IPS-15b (cell line): ENCODE data around the gene KCTD4.
"Not testable (repeated sequence)": the region's sequence is repeated elsewhere in the genome, so short reads cannot be mapped to it uniquely, and the experiment has no call there.

Experiments used
- H3K27me3 ChIP-seq: one replicate; pipeline ENCODE4 v1.6.1; 2013; ENCODE audit warnings: low read length; ENCODE audit not compliant: control insufficient read depth, insufficient read depth
- H3K36me3 ChIP-seq: one replicate; pipeline ENCODE4 v1.6.1; 2013; ENCODE audit warnings: low read length; ENCODE audit not compliant: control insufficient read depth, insufficient read depth
- H3K4me1 ChIP-seq: one replicate; pipeline ENCODE4 v1.6.1; 2013; ENCODE audit warnings: mild to moderate bottlenecking, low read length; ENCODE audit not compliant: control insufficient read depth, insufficient read depth
- H3K4me3 ChIP-seq: one replicate; pipeline ENCODE4 v1.5.1; 2013; ENCODE audit warnings: low read depth, low read length
- H3K9ac ChIP-seq: one replicate; pipeline ENCODE4 v1.6.1; 2013; ENCODE audit warnings: low read depth, mild to moderate bottlenecking, low read length
- H3K9me3 ChIP-seq: one replicate; pipeline ENCODE4 v1.6.1; 2013; ENCODE audit warnings: mild to moderate bottlenecking, low read length; ENCODE audit not compliant: control insufficient read depth, insufficient read depth

Gene KCTD4

DNA sequence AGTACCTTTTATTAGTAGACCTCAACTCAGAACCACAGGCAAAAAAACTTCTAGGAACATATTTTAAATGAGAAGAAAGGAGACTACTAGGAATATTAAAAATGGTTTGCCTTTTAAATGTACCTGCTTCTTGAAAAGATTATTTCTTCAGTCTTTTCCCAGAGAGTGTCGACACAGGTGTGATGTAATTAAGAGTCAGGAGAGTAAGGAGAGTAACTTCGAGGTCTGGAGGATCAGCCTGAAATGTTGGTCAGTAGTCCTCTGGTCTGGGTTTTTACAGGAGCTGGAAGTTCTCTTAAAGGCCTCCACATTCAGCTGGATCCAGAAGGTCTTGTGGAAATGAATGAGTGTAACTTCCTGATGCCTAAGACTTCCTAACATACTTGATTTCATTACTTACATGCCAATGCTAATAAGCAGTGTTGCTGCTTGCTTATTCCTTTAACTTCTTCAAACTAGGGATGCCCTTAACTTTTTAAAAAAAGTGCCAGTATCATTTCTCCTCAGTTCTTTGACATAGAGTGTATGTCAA is at the start of gene KCTD4:
TSS of gene KCTD4 (minus strand) at position 345 of the 532 bp plus-strand sequence. CDS start 6,478 bp downstream, outside the sequence.
- H3K4me3 ChIP-seq = no peak within 1 kb of the TSS
- H3K4me1 ChIP-seq = no peaks in the 10 kb centered on the region
- H3K27me3 ChIP-seq = no peaks in the 10 kb centered on the region

DNA sequence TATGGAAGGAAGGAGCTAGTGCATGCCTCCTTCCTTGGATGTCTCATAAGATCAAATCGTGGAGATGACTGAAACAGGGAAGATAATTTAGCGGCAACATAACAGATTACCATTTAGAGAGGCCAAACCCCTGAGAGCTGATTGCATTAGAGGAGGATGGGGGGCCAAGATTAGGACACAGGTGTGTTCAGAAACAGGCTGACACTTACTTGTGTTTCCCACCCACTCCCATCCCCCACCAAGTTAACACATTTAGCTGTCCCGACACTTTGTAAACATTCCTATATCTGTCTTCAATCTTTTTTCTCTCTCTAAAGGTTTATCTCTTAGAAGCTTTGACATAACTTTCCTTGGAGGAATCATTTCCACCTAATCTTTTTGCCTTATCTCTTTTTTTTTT is 48.8 kb upstream of the KCTD4 start:
- Histone ChIP-seq H3K4me3 (no peak overlapping the region), H3K36me3 (no peaks in the 10 kb centered on the region), H3K9ac (no peak overlapping the region)

More for the DNA sequence above, at the start of gene KCTD4:
- no peaks in the 10 kb centered on the region for H3K36me3 ChIP-seq
- no peak within 1 kb of the TSS for H3K9ac ChIP-seq
- H3K9me3 ChIP-seq = no peaks in the 10 kb centered on the region

DNA sequence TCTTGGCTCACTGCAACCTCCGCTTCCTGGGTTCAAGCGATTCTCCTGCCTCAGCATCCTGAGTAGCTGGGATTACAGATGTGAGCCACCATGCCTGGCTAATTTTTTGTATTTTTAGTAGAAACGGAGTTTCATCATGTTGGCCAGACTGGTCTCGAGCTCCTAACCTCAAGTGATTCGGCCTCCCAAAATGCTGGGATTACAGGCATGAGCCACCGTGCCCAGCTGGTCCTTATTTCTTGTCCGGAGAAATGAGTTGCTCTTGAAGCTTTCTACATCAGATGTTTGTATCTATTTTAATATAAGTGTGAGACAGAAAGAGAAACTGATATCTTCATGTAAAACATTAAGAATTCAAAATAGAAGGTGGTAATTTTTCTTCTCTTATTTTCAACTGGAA is 43.9 kb upstream of the KCTD4 start:
- H3K27me3 ChIP-seq, H3K4me1 ChIP-seq, H3K9ac ChIP-seq, H3K4me3 ChIP-seq, H3K36me3 ChIP-seq, H3K9me3 ChIP-seq: not testable (repeated sequence)

More for the DNA sequence above, 48.8 kb upstream of the KCTD4 start:
- Histone ChIP-seq H3K9me3 (no peaks in the 10 kb centered on the region), H3K4me1 (no peaks in the 10 kb centered on the region), H3K27me3 (no peaks in the 10 kb centered on the region)

DNA sequence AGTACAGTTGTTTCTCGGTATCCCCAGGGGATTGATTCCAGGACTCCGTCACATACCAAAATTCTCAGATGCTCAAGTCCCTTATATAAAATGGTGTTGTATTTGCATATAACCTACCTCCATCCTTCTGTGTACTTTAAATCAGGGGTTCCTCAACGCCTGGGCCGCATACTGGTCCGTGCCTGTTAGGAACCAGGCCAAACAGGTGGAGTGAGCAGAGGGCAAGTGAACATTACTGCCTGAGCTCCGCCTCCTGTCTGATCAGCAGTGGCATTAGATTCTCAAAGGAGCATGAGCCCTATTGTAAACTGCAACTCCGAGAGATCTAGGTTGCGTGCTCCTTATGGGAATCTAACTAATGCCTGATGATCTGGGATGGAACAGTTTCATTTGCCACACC is 42.2 kb upstream of the KCTD4 start:
- Histone ChIP-seq H3K27me3 (no peaks in the 10 kb centered on the region), H3K9ac (no peak overlapping the region), H3K36me3 (no peaks in the 10 kb centered on the region), H3K4me1 (no peaks in the 10 kb centered on the region), H3K9me3 (no peaks in the 10 kb centered on the region), H3K4me3 (no peak overlapping the region)

DNA sequence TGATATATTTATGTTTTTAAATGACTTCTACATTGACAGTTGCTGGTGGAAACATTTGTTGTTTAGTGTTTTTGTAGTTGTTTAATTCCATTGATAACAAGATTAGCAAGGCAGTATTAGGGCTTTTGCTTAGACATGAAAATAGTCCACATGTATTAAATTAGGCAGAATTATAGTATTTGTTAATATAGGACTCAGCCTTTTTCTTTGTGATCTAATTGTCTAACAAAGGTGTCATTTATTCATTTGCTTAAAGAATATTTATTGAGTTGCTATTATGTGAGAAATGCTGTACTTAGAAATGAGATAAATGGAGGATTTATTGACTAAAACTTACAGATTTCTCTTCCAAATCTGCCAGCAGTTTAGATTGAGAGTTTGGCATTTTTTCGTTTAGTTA is 41.7 kb upstream of the KCTD4 start:
- no peaks in the 10 kb centered on the region for H3K27me3 ChIP-seq
- H3K9ac ChIP-seq = no peak overlapping the region
- H3K36me3 ChIP-seq = no peaks in the 10 kb centered on the region
- no peak overlapping the region for H3K4me3 ChIP-seq
- no peaks in the 10 kb centered on the region for H3K9me3 ChIP-seq
- H3K4me1 ChIP-seq = no peaks in the 10 kb centered on the region

DNA sequence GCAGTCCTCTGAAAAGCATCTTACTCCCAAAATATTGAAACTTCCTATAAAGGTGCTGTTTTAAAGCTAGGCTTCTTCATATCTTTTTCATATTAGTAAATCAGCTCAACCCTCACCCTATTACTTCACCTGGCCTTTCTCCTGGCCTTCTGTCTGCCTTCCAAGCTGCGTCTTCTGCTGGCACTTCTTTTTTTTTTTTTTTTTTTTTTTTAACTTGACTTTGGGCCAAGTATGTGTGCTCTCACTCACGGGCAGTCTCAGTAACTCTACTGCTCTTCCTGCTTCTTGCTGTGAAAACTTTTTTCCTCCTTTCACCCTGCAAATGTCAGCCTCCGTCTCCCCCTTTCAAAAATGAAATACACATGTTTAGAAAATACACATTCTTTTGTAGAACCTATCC is 41.2 kb upstream of the KCTD4 start:
- no peak overlapping the region for H3K4me3 ChIP-seq
- H3K9ac ChIP-seq = no peak overlapping the region
- H3K27me3 ChIP-seq = no peaks in the 10 kb centered on the region
- H3K9me3 ChIP-seq = no peaks in the 10 kb centered on the region
- H3K4me1 ChIP-seq = no peaks in the 10 kb centered on the region
- H3K36me3 ChIP-seq = no peaks in the 10 kb centered on the region

DNA sequence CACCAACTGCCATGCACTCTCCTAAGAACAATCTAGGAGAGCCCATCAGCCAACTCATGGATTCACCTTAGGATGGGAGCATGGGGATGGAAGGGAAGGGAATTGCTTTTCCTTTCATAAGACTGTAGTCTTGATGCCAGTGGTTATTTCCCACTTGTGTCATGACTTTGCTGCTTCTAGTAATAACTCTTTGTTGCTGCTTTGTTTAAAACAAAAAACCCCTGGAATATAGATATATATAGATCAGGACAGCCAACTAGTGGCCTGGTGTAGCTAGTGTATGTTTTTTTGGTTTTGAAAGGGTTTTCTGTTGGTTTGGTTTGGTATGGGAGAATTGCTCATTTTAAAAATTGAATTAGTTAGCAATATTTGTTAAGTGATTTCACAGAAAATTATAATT is 39.3 kb upstream of the KCTD4 start:
- no peaks in the 10 kb centered on the region for H3K36me3 ChIP-seq
- H3K4me3 ChIP-seq = no peak overlapping the region
- H3K27me3 ChIP-seq = no peaks in the 10 kb centered on the region
- H3K9ac ChIP-seq = no peak overlapping the region
- H3K9me3 ChIP-seq = no peaks in the 10 kb centered on the region
- no peaks in the 10 kb centered on the region for H3K4me1 ChIP-seq

DNA sequence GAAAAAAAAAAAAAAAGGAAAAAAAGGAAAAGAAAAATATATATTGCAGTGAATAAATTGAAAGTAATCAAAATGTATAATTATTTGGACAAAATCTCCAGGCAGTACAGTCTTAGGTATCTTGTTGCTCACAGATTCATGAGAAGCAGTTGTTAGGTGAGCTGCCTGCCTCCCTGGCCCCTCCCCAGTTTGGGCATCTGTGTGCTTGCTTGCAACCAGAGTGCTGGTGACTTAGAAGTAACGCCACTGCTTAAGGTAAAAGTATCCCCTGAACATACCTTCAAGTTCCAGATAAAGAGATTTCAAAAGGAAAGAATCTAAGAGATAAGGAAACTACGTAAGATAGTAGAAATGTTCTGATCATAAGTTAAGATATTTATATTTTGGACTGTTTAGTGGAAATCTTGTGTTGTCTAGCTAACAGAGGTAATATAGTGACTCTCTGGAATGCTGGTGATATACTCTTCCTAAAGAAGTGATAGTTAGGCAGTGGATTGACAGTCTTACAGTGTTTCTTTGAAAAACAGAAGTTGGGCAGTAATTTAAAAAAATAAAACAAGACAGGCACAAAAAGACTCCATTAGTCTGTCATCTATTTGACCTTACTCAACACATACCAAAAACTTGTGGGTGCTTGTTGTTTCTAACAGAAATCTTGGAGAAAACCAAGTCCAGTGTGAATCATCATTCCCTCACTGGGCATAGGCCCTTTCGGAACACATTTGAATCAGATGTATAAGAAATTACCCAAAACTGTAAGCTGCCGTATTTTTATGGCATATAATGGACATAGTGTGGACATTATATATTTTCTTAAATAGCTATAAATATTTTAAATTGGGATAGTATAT is 38.3 kb upstream of the KCTD4 start:
- H3K9ac ChIP-seq = no peak overlapping the region
- no peaks in the 10 kb centered on the region for H3K27me3 ChIP-seq
- no peaks in the 10 kb centered on the region for H3K36me3 ChIP-seq
- H3K9me3 ChIP-seq = no peaks in the 10 kb centered on the region
- no peaks in the 10 kb centered on the region for H3K4me1 ChIP-seq
- H3K4me3 ChIP-seq = no peak overlapping the region

DNA sequence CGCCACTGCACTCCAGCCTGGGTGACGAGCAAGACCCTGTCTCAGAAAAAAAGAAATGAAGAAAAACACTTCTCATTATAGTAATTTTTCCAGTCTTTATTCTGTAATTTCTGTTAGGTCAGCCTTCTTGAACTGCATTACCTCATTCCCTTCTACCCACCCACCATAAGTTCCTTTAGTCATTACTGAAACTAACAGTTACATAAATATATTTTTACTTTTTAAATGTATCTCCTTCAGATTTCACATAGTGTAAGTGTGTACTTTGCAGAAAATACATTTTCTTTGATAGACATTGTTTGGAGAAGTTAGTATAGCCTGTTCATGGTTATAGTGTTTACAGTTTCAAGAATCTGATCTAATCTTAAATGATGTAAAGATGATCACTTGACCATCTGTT is 31.7 kb upstream of the KCTD4 start:
- H3K4me3 ChIP-seq = no peak overlapping the region
- H3K4me1 ChIP-seq = no peaks in the 10 kb centered on the region
- H3K27me3 ChIP-seq = no peaks in the 10 kb centered on the region
- no peaks in the 10 kb centered on the region for H3K36me3 ChIP-seq
- H3K9me3 ChIP-seq = no peaks in the 10 kb centered on the region
- no peak overlapping the region for H3K9ac ChIP-seq

DNA sequence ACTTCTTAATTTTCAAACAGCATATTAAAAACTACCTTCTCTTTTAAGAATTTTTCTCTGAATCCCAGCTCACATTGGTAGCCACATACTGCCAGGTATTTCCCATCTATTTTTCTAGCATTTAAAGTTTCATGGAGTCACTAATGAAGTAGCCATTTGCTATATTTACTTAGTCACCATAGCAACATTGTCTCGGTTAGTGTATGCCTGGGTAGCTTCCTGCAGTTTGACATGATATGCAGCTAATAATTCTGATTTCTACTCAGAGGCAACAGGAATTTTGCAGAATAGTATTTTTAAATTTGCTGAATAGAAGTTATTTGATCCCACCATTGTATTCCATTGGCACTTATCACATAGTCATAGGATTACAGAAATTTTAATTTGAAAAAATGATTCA is 30.9 kb upstream of the KCTD4 start:
- Histone ChIP-seq H3K4me3 (no peak overlapping the region), H3K9ac (no peak overlapping the region), H3K27me3 (no peaks in the 10 kb centered on the region), H3K36me3 (no peaks in the 10 kb centered on the region), H3K4me1 (no peaks in the 10 kb centered on the region), H3K9me3 (no peaks in the 10 kb centered on the region)

DNA sequence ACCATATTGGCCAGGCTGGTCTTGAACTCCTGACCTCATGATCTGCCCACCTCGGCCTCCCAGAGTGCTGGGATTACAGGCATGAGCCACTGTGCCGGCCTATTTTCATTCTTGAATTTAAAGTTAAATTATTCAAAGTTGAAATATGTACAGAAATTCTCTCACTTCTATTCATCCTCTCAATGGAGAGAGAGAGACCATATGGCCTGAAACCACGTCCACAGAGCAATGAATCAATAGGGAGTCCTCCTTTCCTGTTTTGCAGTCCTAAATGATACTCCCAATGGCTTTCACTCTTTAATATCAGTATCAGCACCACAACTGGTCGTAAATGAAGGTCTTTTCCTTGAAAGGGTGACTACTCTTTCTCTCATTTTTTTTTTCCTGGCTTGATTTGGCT is 30.5 kb upstream of the KCTD4 start:
- H3K4me1 ChIP-seq = no peaks in the 10 kb centered on the region
- H3K27me3 ChIP-seq = no peaks in the 10 kb centered on the region
- no peak overlapping the region for H3K4me3 ChIP-seq
- H3K36me3 ChIP-seq = no peaks in the 10 kb centered on the region
- H3K9me3 ChIP-seq = no peaks in the 10 kb centered on the region
- no peak overlapping the region for H3K9ac ChIP-seq

DNA sequence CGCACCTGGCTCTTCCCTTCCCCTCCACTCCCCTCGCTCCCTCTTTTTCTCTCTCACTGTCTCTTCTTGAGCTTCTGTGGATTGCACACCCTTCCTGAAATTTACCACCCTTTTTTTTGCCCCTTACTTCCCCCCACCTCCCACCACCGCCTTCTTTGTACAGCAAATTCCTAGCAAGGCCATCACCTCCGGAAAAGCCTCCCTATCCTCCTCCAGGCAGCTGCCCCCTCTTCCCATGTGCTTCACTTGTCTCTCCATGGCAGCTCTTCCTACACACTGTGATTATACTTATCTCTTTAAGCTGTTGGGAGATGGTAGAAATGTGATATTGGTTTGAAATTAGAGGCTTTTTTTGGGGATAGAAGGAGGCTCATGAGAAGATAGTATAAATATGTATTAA is 28.3 kb upstream of the KCTD4 start:
- peaks cover 8% of the 10 kb centered on the region for H3K4me1 ChIP-seq
- H3K27me3 ChIP-seq = no peaks in the 10 kb centered on the region
- no peak overlapping the region for H3K4me3 ChIP-seq
- H3K9me3 ChIP-seq = no peaks in the 10 kb centered on the region
- no peak overlapping the region for H3K9ac ChIP-seq
- no peaks in the 10 kb centered on the region for H3K36me3 ChIP-seq
